ENCODE results near the gene POU5F1. TPM values are rescaled to one million over a fixed set of nuclear protein-coding genes. Genes with fewer than 3 reads are reported as not detected.
"Not testable (repeated sequence)": the region's sequence is repeated elsewhere in the genome, so short reads cannot be mapped to it uniquely, and the experiment has no call there.

Gene POU5F1
- total RNA-seq, 6 donors from 2014 or later: 4.1 to 13.6 (median 5.7) TPM

DNA sequence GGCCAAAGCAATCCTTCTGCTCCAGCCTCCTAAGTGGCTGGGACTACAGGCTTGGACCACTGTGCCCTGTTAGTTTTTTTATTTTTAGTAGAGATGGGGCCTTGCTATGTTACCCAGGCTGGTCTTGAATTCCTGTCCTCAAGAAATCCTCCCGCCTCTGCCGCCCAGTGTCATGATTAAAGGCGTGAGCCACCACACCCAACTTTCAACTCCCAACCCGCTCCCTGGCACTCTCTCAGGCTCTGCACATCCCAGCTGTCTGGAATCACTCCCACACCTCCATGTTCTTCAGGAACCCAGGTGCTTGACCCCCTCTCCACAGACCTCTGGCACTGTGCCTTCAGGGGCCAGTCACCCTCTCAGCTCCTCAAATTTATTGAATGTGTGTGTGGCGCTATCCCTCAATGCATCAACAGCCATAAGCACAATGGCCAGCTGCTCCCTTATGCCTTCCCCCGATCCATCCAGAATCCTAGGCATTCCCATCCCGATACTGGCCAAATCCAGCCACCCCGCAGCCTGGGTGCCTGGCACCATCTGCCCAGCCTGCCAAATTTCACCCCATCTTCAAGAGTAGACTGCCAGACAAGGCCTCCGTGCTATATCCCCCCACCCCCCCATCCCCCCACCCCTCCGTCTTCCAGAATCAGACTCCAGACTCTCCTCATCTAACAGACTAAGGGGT, 647 bp upstream of the POU5F1 start:
- no peaks in the 10 kb centered on the region for H3K27me3 ChIP-seq
- peaks cover 0 to 3% (median 0%) of the 10 kb centered on the region in 4 donors for H3K36me3 ChIP-seq
- WGBS, 2 donors: 93 to 96% methylated on average over 10 of the region's 10 CpGs
- no peak for ATAC-seq (ENCODE audit: low FRiP score in 2 of 2)
- H3K27ac ChIP-seq: no peak overlapping the region
- H3K9me3 ChIP-seq: no peaks in the 10 kb centered on the region
- H3K4me1 ChIP-seq: no peaks in the 10 kb centered on the region
- no peak for DNase-seq
- TF ChIP-seq POLR2AphosphoS5 (IDR thresholded peaks at IDR 0.05): no peak
- no peak for TF ChIP-seq EP300 (IDR thresholded peaks at IDR 0.05)
- TF ChIP-seq, protein P1, sequence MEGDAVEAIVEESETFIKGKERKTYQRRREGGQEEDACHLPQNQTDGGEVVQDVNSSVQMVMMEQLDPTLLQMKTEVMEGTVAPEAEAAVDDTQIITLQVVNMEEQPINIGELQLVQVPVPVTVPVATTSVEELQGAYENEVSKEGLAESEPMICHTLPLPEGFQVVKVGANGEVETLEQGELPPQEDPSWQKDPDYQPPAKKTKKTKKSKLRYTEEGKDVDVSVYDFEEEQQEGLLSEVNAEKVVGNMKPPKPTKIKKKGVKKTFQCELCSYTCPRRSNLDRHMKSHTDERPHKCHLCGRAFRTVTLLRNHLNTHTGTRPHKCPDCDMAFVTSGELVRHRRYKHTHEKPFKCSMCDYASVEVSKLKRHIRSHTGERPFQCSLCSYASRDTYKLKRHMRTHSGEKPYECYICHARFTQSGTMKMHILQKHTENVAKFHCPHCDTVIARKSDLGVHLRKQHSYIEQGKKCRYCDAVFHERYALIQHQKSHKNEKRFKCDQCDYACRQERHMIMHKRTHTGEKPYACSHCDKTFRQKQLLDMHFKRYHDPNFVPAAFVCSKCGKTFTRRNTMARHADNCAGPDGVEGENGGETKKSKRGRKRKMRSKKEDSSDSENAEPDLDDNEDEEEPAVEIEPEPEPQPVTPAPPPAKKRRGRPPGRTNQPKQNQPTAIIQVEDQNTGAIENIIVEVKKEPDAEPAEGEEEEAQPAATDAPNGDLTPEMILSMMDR (IDR thresholded peaks at IDR 0.05): no peak
- no peak for TF ChIP-seq POLR2A (IDR thresholded peaks at IDR 0.05)
- no peak overlapping the region for H3K4me3 ChIP-seq

DNA sequence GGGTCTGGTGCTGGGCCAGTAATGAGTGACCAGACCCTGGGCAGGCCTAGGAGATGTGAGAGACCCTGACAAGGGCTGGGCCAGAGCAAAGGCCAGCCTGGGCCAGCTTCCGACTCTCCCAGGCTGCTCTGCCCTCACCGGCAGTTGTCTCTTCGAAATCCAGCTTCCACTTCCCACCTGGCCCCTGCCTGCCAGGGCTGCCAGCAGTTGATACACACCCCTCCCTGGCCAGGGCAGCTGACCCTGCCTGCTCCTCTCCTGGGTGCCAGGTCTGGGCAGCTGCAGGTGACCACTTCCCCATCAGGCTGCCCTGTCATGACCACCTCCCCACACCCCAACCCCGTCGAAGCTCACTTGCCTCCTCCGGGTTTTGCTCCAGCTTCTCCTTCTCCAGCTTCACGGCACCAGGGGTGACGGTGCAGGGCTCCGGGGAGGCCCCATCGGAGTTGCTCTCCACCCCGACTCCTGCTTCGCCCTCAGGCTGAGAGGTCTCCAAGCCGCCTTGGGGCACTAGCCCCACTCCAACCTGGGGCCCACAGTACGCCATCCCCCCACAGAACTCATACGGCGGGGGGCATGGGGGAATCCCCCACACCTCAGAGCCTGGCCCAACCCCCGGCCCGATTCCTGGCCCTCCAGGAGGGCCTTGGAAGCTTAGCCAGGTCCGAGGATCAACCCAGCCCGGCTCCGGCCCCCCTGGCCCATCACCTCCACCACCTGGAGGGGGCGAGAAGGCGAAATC, 453 bp downstream of the POU5F1 start:
- WGBS, 2 donors: 74 to 82% methylated on average over 9 to 11 of the region's 23 CpGs

DNA sequence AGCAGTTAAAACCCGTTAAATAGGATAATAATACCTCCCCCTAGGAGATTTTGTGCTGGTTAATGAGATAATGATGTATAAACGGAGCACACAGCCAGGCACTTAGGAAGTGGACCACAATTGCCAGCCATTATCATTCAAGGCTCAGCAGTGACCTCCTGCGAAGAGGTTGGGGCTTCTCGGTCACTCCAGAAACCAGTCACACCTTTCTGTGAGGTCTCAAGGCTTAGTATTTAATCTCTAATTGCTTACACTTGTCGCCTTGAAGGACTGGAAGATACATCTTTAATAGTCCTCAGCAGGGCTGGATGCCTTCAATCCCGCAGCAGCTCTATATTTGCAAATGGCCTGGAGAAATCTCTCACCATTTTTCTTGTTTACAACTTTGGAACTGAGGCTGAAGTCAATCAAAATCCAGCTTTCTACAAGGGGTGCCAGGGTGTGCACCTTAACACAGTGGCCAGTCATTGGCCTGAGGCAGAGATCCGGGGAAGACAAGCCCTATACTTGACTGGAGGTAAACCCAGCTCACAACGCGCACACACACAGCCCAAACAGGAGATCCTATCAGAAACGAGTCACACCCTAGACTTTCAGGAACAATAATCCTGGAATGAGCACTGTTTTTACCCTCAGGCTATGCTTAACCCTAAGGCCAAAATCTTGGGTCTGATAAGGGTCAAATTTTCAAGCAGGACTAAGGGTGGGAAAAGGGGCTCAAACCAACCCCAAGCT, 1.2 kb downstream of the POU5F1 start:
- Histone ChIP-seq H3K27me3 (no peaks in the 10 kb centered on the region), H3K27ac (no peak overlapping the region), H3K4me1 (no peaks in the 10 kb centered on the region), H3K9me3 (no peaks in the 10 kb centered on the region), H3K4me3 (no peak overlapping the region), H3K36me3 (no peaks in the 10 kb centered on the region)
- WGBS, 2 donors: 76 to 78% methylated on average over 10 of the region's 10 CpGs
- no peak for TF ChIP-seq POLR2AphosphoS5 (IDR thresholded peaks at IDR 0.05)
- TF ChIP-seq EP300 (IDR thresholded peaks at IDR 0.05): no peak
- TF ChIP-seq POLR2A (IDR thresholded peaks at IDR 0.05): no peak
- TF ChIP-seq, protein P1 (IDR thresholded peaks at IDR 0.05): no peak
- DNase-seq (no peak), ATAC-seq (ENCODE audit: low FRiP score in 2 of 2) (no peak)

More for the DNA sequence above, 453 bp downstream of the POU5F1 start:
- ATAC-seq (ENCODE audit: low FRiP score in 2 of 2); H3K9me3 ChIP-seq; H3K4me3 ChIP-seq; H3K4me1 ChIP-seq; H3K27ac ChIP-seq; H3K36me3 ChIP-seq; H3K27me3 ChIP-seq: not testable (repeated sequence)
- DNase-seq: peak in 1 of 2 donors; percentile 66

DNA sequence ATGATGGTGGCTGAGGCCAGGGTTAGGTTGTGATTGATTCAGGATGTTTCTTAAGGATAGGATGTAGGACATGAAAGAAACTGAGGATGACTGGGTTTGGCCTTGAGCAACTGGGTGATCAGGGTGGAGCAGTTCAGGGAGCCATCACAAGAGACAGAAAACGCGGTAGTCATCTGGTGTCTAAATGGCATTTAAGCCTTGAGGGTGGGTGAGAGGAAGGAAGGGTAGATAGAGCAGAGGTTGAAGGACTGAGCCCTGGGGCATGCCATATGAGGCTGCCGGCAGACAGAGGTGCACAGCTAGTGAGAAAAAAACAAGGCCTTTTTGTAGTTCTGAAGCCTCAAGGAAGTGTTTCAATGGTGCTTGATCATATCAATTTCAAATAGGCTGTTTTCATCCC, 1.9 kb downstream of the POU5F1 start:
- Histone ChIP-seq H3K27me3 (no peaks in the 10 kb centered on the region), H3K4me3 (no peak overlapping the region), H3K36me3 (no peaks in the 10 kb centered on the region), H3K9me3 (no peaks in the 10 kb centered on the region), H3K27ac (no peak overlapping the region), H3K4me1 (no peaks in the 10 kb centered on the region)
- DNase-seq (no peak), ATAC-seq (ENCODE audit: low FRiP score in 2 of 2) (no peak)
- no peak for TF ChIP-seq POLR2AphosphoS5 (IDR thresholded peaks at IDR 0.05)
- WGBS, 2 donors: 80 to 81% methylated on average over 3 of the region's 3 CpGs

DNA sequence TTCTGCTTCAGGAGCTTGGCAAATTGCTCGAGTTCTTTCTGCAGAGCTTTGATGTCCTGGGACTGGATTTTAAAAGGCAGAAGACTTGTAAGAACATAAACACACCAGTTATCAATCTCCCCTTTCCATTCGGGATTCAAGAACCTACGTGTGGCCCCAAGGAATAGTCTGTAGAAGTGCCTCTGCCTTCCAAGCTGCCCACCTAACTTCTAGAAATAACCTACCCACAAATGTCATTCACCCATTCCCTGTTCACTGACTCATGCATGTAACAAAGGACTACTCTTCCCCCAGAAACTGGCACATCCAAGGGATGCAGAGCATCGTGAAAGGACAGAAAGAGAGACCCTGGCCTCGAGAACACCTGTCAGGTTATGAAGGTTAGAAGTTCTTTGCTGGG, 4.5 kb downstream of the POU5F1 start:
- Histone ChIP-seq H3K4me3 (no peak overlapping the region), H3K4me1 (no peaks in the 10 kb centered on the region), H3K36me3 (peaks cover 0 to 7% (median 0%) of the 10 kb centered on the region in 4 donors), H3K9me3 (no peaks in the 10 kb centered on the region), H3K27me3 (no peaks in the 10 kb centered on the region), H3K27ac (no peak overlapping the region)
- no peak for ATAC-seq (ENCODE audit: low FRiP score in 2 of 2)
- WGBS, 2 donors: 71 to 83% methylated on average over 5 of the region's 5 CpGs
- no peak for TF ChIP-seq EP300 (IDR thresholded peaks at IDR 0.05)
- TF ChIP-seq, protein P1 (IDR thresholded peaks at IDR 0.05): no peak
- no peak for DNase-seq

DNA sequence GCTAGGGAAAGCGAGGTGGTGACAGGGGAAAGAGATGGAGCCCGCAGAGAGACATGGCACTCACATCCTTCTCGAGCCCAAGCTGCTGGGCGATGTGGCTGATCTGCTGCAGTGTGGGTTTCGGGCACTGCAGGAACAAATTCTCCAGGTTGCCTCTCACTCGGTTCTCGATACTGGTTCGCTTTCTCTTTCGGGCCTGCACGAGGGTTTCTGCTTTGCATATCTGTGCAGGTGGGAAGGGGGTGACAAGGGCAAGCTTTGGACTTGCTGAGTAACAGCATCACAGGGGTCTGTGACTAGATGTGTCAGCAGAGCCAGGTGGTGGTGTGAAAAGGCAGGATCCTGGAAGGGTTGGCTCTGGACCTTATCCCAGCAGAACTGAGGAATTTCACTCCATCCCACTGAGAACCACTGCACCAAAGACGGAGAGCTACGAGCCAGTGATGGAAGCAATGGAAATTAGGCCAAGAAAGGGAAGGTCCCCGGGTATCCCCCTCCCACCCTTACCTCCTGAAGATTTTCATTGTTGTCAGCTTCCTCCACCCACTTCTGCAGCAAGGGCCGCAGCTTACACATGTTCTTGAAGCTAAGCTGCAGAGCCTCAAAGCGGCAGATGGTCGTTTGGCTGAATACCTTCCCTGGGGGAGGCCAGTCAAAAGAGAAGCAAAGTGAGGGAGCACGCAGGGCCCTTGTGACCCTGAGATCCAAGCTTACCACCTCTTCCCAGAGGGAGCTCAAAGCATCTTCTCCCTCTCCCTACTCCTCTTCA, 5.2 kb downstream of the POU5F1 start:
- DNase-seq; ATAC-seq (ENCODE audit: low FRiP score in 2 of 2); H3K27me3 ChIP-seq; H3K4me3 ChIP-seq; H3K36me3 ChIP-seq; H3K27ac ChIP-seq; H3K9me3 ChIP-seq; H3K4me1 ChIP-seq: not testable (repeated sequence)
- 82 to 91% methylated on average over 14 to 17 of the region's 17 CpGs for WGBS, 2 donors

DNA sequence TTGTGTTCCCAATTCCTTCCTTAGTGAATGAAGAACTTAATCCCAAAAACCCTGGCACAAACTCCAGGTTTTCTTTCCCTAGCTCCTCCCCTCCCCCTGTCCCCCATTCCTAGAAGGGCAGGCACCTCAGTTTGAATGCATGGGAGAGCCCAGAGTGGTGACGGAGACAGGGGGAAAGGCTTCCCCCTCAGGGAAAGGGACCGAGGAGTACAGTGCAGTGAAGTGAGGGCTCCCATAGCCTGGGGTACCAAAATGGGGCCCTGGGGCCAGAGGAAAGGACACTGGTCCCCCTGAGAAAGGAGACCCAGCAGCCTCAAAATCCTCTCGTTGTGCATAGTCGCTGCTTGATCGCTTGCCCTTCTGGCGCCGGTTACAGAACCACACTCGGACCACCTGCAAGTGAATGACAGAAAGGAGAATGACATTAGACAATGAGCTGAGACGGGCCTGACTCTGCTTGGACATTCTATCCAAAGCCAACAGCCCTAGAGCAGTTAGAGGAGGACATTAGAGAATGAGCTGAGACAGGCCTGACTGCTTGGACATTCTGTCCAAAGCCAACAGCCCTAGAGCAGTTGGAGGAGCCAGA, 5.9 kb downstream of the POU5F1 start:
- not testable (repeated sequence) for H3K4me1 ChIP-seq; H3K27ac ChIP-seq; H3K4me3 ChIP-seq; H3K27me3 ChIP-seq; H3K36me3 ChIP-seq; H3K9me3 ChIP-seq; ATAC-seq (ENCODE audit: low FRiP score in 2 of 2); DNase-seq
- 85 to 100% methylated on average over 7 to 8 of the region's 9 CpGs for WGBS, 2 donors
